ENCODE data around the gene PLEKHN1.
A peak's percentile ranks its signal among the peaks of the same experiment; 100 is the strongest.

PLEKHN1 gene

GRCh38 chr1:966135-966703 lies at the start of gene PLEKHN1:
Gene PLEKHN1 (plus strand): TSS chr1:966482. CDS start chr1:966532, 50 bp downstream.
- no peak for DNase-seq

GRCh38 chr1:917076-917459 lies 49.2 kb upstream of the PLEKHN1 start:
- DNase-seq: no peak

DNA sequence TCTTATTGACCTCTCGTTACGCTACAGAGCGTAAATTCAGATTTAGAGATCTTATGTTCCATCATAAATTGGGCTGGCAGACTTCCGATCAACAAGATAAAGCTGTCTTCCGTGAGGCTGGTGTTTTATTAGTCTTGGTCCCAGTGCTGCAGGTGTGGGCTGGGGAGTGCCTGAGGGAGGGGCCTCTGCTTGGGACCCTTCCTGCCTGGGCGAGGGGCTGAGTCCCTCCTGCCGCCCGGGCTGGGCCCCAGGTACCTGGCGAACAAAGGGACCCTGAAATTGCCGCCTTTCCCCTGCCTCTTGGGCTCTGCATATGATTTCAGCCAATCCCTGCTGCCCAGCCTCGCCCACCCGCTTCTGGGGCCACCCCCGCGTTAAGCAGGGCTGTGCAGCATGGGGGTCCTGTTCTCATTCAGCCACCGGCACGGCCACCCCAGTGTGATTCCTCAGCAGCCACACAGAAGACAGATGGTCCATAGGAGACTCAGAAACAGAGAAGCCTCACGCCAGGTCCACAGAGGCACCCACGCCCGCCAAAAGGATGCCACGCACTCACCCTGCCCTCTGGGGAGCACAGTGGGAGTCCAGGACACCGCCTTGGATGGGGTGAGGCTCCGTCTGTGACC lies 48.7 kb upstream of the PLEKHN1 start:
- DNase-seq: no peak

GRCh38 chr1:918353-918752 lies 47.9 kb upstream of the PLEKHN1 start:
- DNase-seq: no peak

GRCh38 chr1:918843-919242 lies 47.4 kb upstream of the PLEKHN1 start:
- DNase-seq: no peak

GRCh38 chr1:919271-919872 lies 46.9 kb upstream of the PLEKHN1 start:
- no peak for DNase-seq

DNA sequence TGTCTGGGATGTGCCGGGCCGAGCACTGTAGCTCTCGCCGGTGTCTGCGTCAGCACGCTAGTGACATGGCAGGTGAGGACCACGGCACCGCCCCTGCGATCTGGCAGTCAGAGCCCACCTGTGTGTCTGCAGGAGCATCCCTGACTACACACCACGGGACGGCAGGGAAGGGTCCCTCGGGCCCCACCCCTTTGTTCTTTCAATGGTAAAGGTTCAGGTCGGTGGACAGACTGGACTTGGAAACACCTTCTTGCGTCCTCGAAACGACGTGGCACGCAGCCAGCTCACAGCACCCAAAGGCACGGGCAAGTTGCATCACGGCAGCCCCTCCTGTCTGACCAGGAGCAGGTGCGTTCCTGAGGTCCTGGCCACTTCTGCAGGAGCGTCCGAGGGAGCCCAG lies 46.3 kb upstream of the PLEKHN1 start:
- peak; percentile 44 for DNase-seq

- DNase-seq: peak; percentile 62
These were observed 45.8 kb upstream of the PLEKHN1 start for GRCh38 chr1:920521-920920.

- peak; percentile 86 for DNase-seq
These were observed 45.1 kb upstream of the PLEKHN1 start for GRCh38 chr1:921011-921837.

GRCh38 chr1:923131-923990 lies 42.9 kb upstream of the PLEKHN1 start, which contains the start of gene SAMD11:
Gene SAMD11 (plus strand): TSS chr1:923923. CDS start chr1:924432, 509 bp downstream.
- DNase-seq: peak; percentile 86

GRCh38 chr1:923991-924655 lies 42.2 kb upstream of the PLEKHN1 start:
- no peak for DNase-seq

DNA sequence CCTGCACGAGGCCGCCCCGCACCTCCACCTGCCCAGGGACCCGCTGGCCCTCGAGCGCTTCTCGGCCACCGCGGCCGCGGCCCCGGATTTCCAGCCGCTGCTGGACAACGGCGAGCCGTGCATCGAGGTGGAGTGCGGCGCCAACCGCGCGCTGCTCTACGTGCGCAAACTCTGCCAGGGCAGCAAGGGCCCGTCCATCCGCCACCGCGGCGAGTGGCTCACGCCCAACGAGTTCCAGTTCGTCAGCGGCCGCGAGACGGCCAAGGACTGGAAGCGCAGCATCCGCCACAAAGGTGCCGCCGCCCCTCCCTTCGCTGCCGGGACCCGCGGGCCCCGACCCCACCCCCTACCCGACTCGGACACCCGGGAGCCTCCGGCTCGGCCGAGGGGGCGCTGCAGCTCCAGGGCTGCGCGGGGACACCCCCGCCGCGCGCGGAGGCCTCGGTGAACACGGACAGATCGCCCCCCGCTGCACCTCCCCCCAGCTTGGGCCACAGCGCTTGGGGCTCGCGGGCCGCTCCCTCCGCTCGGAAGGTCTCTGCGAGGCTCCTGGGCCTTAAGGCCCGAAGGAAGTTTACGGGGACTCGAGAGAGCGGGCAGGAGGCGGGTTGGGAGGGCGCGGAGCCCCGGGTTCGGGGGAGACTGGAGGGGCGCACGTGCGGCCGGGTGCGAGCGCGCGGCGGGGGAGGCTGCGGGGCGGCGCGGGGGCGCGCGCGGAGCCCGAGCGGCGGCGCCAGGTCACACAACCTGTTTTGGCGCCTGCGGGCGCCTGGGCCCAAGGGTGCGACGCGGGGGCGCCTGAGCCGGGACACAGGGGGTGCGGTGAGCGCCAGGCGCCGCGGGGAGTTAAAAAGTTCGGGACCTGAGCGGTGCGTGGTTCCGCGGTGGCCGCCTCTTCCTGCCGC lies 41.4 kb upstream of the PLEKHN1 start:
- DNase-seq: peak; percentile 52

DNA sequence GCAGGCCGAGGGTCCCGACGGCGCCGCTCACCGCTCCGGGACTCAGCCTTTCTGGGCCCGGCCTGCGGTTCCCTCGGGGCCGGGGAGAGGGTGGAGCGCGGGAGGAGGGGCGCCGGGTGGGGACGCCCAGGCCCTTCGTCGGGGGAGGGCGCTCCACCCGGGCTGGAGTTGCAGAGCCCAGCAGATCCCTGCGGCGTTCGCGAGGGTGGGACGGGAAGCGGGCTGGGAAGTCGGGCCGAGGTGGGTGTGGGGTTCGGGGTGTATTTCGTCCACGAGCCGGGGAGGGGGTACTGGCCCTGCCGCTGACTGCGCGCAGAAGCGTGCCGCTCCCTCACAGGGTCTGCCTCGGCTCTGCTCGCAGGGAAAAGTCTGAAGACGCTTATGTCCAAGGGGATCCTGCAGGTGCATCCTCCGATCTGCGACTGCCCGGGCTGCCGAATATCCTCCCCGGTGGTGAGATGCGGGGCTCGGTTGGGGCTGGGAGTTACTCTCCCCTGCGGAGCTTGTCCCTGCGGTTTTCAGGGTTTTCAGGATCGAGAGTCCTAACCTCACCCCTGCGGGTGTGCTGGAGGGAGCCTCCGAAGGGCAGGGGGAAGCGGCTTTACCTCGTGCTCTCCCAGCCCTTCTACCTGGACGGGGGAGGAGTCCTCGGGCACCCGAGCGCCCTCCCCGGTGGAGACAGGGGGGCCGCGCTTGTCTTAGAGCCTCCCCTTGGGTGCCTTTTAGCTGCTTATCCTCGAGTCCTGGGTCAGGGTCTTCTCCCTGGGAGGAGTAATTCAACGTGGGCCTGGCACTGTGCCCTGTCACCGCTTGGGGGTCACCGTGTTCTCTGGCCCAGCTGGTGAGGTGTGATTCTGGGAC lies 40.5 kb upstream of the PLEKHN1 start:
- DNase-seq: peak; percentile 50

GRCh38 chr1:927234-927633 lies 39.0 kb upstream of the PLEKHN1 start:
- DNase-seq: no peak

- DNase-seq: no peak
These were observed 38.5 kb upstream of the PLEKHN1 start for GRCh38 chr1:927748-928147.

- no peak for DNase-seq
These were observed 37.2 kb upstream of the PLEKHN1 start for GRCh38 chr1:928825-929661.

GRCh38 chr1:929712-930632 lies 36.3 kb upstream of the PLEKHN1 start:
- no peak for DNase-seq

DNA sequence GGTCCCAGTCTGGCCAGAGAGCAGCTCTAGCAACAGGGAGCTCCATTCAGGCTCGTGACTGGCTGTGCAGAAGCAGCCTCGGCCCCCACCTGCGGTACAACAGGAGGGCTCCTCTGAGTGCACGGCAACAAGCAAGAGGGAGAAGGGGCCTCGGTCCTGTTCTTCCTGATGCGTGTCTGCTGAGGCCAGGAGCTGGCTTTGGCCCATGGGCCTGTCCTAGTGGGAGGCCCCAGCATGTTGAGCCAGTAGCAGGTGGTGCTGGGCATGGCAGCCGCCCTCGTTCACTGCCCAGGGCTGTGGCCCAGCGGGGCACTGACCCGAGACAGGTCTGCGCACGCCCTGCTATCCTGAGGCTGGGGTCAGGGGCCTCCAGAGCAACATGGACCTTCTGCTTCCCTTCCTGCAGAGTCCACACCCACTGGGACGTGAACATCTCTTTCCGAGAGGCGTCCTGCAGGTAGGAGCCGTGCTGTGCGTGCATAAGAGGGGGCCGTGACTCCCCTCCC lies 35.6 kb upstream of the PLEKHN1 start:
- no peak for DNase-seq

All from COR-L47 (cell line).